MM.1S (cell line): ENCODE measurements around the gene ZBTB37.

ENCODE experiments used
- EZH2phosphoT487 ChIP-seq: fragments of 300-600 bp; sonication (generic); IDR thresholded peaks from 2 replicates; pipeline ENCODE4 v1.6.1; 2018; ENCODE audit warnings: antibody characterized with exemption, low read length
- TF ChIP-seq, protein P1 (sequence below): fragments of 300-600 bp; sonication (generic); IDR thresholded peaks from 2 replicates; pipeline ENCODE4 v1.5.1; 2016; ENCODE audit warnings: antibody characterized with exemption, low read length, mixed read lengths

DNA sequence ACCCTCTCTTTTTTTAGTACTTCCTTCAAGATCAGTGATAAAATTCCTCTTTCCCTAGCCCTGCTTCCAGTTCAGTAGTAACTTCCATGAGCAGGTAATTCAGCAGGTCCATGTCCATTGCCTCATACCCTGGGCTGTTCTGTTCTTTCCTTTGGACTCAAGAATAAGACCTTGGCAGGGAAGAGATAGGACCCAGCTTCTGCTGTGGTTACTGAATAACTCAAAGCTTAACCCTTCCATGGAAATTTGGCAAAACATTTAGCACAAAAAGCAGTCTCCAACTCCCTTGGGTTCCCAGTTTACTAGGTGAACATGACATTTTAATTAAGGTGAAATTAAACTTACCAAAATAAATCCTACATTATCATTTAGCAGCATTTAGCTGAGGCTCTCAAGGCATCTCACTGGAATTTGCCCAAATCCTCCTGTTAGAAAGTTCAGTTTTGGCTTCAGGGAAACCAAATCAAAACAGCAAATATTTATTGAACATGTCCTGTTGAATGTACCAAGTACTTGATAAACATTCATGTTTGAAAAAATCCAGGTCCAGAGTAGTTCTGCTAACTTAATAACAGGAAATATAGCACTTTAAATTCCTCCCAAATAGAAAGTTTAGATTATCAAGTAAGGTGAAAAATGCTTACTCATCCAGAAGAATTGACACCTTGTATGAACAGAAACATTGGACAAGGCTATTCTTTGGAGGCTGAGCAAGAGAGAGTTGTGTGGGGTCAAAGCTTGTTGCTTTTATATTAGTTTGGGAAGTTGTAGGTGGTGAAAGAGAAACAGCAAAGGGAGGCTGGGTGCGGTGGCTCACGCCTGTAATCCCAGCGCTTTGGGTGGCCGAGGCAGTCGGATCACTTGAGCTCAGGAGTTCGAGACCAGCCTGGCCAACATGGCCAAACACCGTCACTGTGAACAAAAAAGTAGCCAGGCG lies 57.4 kb downstream of the ZBTB37 start:
- TF ChIP-seq, protein P1, sequence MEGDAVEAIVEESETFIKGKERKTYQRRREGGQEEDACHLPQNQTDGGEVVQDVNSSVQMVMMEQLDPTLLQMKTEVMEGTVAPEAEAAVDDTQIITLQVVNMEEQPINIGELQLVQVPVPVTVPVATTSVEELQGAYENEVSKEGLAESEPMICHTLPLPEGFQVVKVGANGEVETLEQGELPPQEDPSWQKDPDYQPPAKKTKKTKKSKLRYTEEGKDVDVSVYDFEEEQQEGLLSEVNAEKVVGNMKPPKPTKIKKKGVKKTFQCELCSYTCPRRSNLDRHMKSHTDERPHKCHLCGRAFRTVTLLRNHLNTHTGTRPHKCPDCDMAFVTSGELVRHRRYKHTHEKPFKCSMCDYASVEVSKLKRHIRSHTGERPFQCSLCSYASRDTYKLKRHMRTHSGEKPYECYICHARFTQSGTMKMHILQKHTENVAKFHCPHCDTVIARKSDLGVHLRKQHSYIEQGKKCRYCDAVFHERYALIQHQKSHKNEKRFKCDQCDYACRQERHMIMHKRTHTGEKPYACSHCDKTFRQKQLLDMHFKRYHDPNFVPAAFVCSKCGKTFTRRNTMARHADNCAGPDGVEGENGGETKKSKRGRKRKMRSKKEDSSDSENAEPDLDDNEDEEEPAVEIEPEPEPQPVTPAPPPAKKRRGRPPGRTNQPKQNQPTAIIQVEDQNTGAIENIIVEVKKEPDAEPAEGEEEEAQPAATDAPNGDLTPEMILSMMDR, result no peak
- TF ChIP-seq EZH2phosphoT487, result no peak
